ENCODE results near the gene COX4I2.

GRCh38 chr20:31652917-31653396, 15.2 kb downstream of the COX4I2 start:
- no peak for TF ChIP-seq POLR2A (IDR thresholded peaks at IDR 0.05)
- no peak for TF ChIP-seq CTCF (IDR thresholded peaks at IDR 0.05)
- peak; percentile 76 for TF ChIP-seq POLR2AphosphoS5 (IDR thresholded peaks at IDR 0.05)
